ENCODE measurements around the gene PSPN.

- TF ChIP-seq, protein P1, sequence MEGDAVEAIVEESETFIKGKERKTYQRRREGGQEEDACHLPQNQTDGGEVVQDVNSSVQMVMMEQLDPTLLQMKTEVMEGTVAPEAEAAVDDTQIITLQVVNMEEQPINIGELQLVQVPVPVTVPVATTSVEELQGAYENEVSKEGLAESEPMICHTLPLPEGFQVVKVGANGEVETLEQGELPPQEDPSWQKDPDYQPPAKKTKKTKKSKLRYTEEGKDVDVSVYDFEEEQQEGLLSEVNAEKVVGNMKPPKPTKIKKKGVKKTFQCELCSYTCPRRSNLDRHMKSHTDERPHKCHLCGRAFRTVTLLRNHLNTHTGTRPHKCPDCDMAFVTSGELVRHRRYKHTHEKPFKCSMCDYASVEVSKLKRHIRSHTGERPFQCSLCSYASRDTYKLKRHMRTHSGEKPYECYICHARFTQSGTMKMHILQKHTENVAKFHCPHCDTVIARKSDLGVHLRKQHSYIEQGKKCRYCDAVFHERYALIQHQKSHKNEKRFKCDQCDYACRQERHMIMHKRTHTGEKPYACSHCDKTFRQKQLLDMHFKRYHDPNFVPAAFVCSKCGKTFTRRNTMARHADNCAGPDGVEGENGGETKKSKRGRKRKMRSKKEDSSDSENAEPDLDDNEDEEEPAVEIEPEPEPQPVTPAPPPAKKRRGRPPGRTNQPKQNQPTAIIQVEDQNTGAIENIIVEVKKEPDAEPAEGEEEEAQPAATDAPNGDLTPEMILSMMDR (IDR thresholded peaks at IDR 0.05): no peak
- TF ChIP-seq POLR2A (IDR thresholded peaks at IDR 0.05): no peak
Measured at GRCh38 chr19:6414793-6415590, 39.3 kb upstream of the PSPN start.
